Glutamatergic neuron (in vitro differentiated cells): ENCODE data around the gene LYPD6B. TPM values are rescaled to one million over a fixed set of nuclear protein-coding genes. Genes with fewer than 3 reads are reported as not detected.

Source experiments
- DNase-seq: peaks from one replicate; pipeline ENCODE4 v3.0.0; 2022
- H3K27ac Mint-ChIP-seq: one replicate; pipeline ENCODE4 v1.8.0; 2020; ENCODE audit warnings: mild to moderate bottlenecking, mixed read lengths, inconsistent platforms; ENCODE audit not compliant: unreplicated experiment
- H3K27me3 Mint-ChIP-seq: one replicate; pipeline ENCODE4 v1.8.0; 2020; ENCODE audit warnings: mild to moderate bottlenecking, moderate library complexity, mixed read lengths, inconsistent platforms; ENCODE audit not compliant: unreplicated experiment
- H3K36me3 Mint-ChIP-seq: one replicate; pipeline ENCODE4 v1.8.0; 2020; ENCODE audit warnings: mild to moderate bottlenecking, mixed read lengths, inconsistent platforms; ENCODE audit not compliant: unreplicated experiment
- H3K4me1 Mint-ChIP-seq: one replicate; pipeline ENCODE4 v1.8.0; 2020; ENCODE audit warnings: mild to moderate bottlenecking, low read depth, mixed read lengths, inconsistent platforms; ENCODE audit not compliant: unreplicated experiment
- H3K4me3 Mint-ChIP-seq: one replicate; pipeline ENCODE4 v1.8.0; 2020; ENCODE audit warnings: mild to moderate bottlenecking, mixed read lengths, inconsistent platforms; ENCODE audit not compliant: unreplicated experiment
- H3K9me3 Mint-ChIP-seq: one replicate; pipeline ENCODE4 v1.8.0; 2020; ENCODE audit warnings: mild to moderate bottlenecking, moderate library complexity, mixed read lengths, inconsistent platforms; ENCODE audit not compliant: unreplicated experiment
- CTCF ChIP-seq: fragments of 200-600 bp; sonication (generic); IDR thresholded peaks from one replicate; pipeline ENCODE4 v1.5.0; 2021; ENCODE audit not compliant: partially characterized antibody, unreplicated experiment
- total RNA-seq: library from RNA; stranded (reverse); fragmentation: NEBNext Ultra II Directional; extraction: Animal tissue kit (Norgen Biotek cat#: 25700); gene quantifications from one replicate; pipeline ENCODE4 v1.2.1, GENCODE V29; 2021; ENCODE audit not compliant: unreplicated experiment

LYPD6B gene
- total RNA-seq, 1 donor from 2014 or later: 0.69 TPM

- no peak for TF ChIP-seq CTCF
- peak overlapping the region; percentile 85 for H3K27ac Mint-ChIP-seq
- DNase-seq: no peak
- no peak overlapping the region for H3K4me3 Mint-ChIP-seq
- peaks cover 34% of the 10 kb centered on the region for H3K4me1 Mint-ChIP-seq
- H3K27me3 Mint-ChIP-seq: peaks cover 26% of the 10 kb centered on the region
- peaks cover 39% of the 10 kb centered on the region for H3K9me3 Mint-ChIP-seq
- peaks cover 22% of the 10 kb centered on the region for H3K36me3 Mint-ChIP-seq
Measured at GRCh38 chr2:149000158-149000938, 38.2 kb upstream of the LYPD6B start.

GRCh38 chr2:149001496-149001895, 37.0 kb upstream of the LYPD6B start:
- Mint-ChIP-seq H3K36me3 (peaks cover 28% of the 10 kb centered on the region), H3K4me3 (no peak overlapping the region), H3K27ac (no peak overlapping the region), H3K27me3 (peaks cover 26% of the 10 kb centered on the region), H3K4me1 (peaks cover 37% of the 10 kb centered on the region), H3K9me3 (peaks cover 44% of the 10 kb centered on the region)
- no peak for DNase-seq
- no peak for TF ChIP-seq CTCF

GRCh38 chr2:149002378-149002890, 36.1 kb upstream of the LYPD6B start:
- DNase-seq: no peak
- no peak for TF ChIP-seq CTCF
- Mint-ChIP-seq H3K4me1 (peaks cover 28% of the 10 kb centered on the region), H3K4me3 (no peak overlapping the region), H3K9me3 (peaks cover 42% of the 10 kb centered on the region), H3K27me3 (peaks cover 24% of the 10 kb centered on the region), H3K27ac (no peak overlapping the region), H3K36me3 (peaks cover 28% of the 10 kb centered on the region)

GRCh38 chr2:149002891-149003740, 35.4 kb upstream of the LYPD6B start:
- Mint-ChIP-seq H3K4me1 (peaks cover 21% of the 10 kb centered on the region), H3K27ac (peak overlapping the region; percentile 10), H3K4me3 (no peak overlapping the region), H3K27me3 (peaks cover 19% of the 10 kb centered on the region), H3K9me3 (peaks cover 35% of the 10 kb centered on the region), H3K36me3 (peaks cover 23% of the 10 kb centered on the region)
- no peak for TF ChIP-seq CTCF
- no peak for DNase-seq

- H3K27me3 Mint-ChIP-seq: peaks cover 13% of the 10 kb centered on the region
- H3K9me3 Mint-ChIP-seq: peaks cover 29% of the 10 kb centered on the region
- no peak overlapping the region for H3K4me3 Mint-ChIP-seq
- no peak for DNase-seq
- peaks cover 6% of the 10 kb centered on the region for H3K4me1 Mint-ChIP-seq
- H3K36me3 Mint-ChIP-seq: peaks cover 23% of the 10 kb centered on the region
- TF ChIP-seq CTCF: no peak
- H3K27ac Mint-ChIP-seq: no peak overlapping the region
Measured at GRCh38 chr2:149004836-149005235, 33.7 kb upstream of the LYPD6B start.
